ENCODE results near the gene ZNF556. TPM values are rescaled to one million over a fixed set of nuclear protein-coding genes. Genes with fewer than 3 reads are reported as not detected.

Gene ZNF556
- under 1 TPM in 2 of 3 donors, not detected in 1; 0.15 to 0.33 TPM for total RNA-seq

- Histone ChIP-seq H3K4me3 (peak within 1 kb of the TSS in 2 of 3 donors; percentile 25 to 37), H3K27me3 (no peaks in the 10 kb centered on the region), H3K27ac (no peak within 1 kb of the TSS), H3K9me3 (no peaks in the 10 kb centered on the region), H3K36me3 (no peaks in the 10 kb centered on the region), H3K4me1 (no peaks in the 10 kb centered on the region)
- DNase-seq (ENCODE audit: low spot score in 2 of 2), result no peak
- intact Hi-C loops (cut with DNase I; ENCODE audit: low total_unique reads), result no loop called here
- no peak for TF ChIP-seq POLR2AphosphoS5 (IDR thresholded peaks at IDR 0.05)
- no peak for TF ChIP-seq POLR2A (IDR thresholded peaks at IDR 0.05)
- TF ChIP-seq CTCF (IDR thresholded peaks at IDR 0.05), result no peak
Observed at GRCh38 chr19:2867025-2867991, at the start of gene ZNF556. Gene ZNF556 (plus strand): TSS chr19:2867335. CDS start chr19:2867422, 87 bp downstream.

- TF ChIP-seq POLR2AphosphoS5 (IDR thresholded peaks at IDR 0.05), result peak; percentile 15 to 66 (median 56)
- no peak for TF ChIP-seq POLR2A (IDR thresholded peaks at IDR 0.05)
- peak; percentile 93 to 96 (median 96) for TF ChIP-seq CTCF (IDR thresholded peaks at IDR 0.05)
- Histone ChIP-seq H3K36me3 (no peaks in the 10 kb centered on the region), H3K27me3 (no peaks in the 10 kb centered on the region), H3K27ac (peak within 1 kb of the TSS; percentile 71 to 76), H3K9me3 (no peaks in the 10 kb centered on the region), H3K4me3 (peak within 1 kb of the TSS; percentile 70 to 93 (median 92)), H3K4me1 (no peaks in the 10 kb centered on the region)
- DNase-seq (ENCODE audit: low spot score in 2 of 2), result peak; percentile 95 to 98
- intact Hi-C loops (cut with DNase I; ENCODE audit: low total_unique reads), result loop anchor here (5.0 kb wide), 1 partner anchor 458 kb away; no protein-coding TSS in a partner anchor
Observed at GRCh38 chr19:2819540-2820111, 47.5 kb upstream of the ZNF556 start, which contains the start of gene ZNF554. Gene ZNF554 (plus strand): TSS chr19:2819868. CDS start chr19:2820072, 204 bp downstream.

GRCh38 chr19:2820112-2820702, 46.9 kb upstream of the ZNF556 start:
- Histone ChIP-seq H3K36me3 (no peaks in the 10 kb centered on the region), H3K27ac (peak overlapping the region; percentile 71 to 76), H3K27me3 (no peaks in the 10 kb centered on the region), H3K9me3 (no peaks in the 10 kb centered on the region), H3K4me3 (peak overlapping the region; percentile 70 to 93 (median 92)), H3K4me1 (no peaks in the 10 kb centered on the region)
- DNase-seq (ENCODE audit: low spot score in 2 of 2), result no peak
- intact Hi-C loops (cut with DNase I; ENCODE audit: low total_unique reads), result no loop called here
- TF ChIP-seq CTCF (IDR thresholded peaks at IDR 0.05) (no peak), POLR2A (IDR thresholded peaks at IDR 0.05) (no peak), POLR2AphosphoS5 (IDR thresholded peaks at IDR 0.05) (no peak)

GRCh38 chr19:2822846-2823245, 44.3 kb upstream of the ZNF556 start:
- Histone ChIP-seq H3K9me3 (peaks cover 0 to under 1% of the 10 kb centered on the region in 2 donors), H3K36me3 (no peaks in the 10 kb centered on the region), H3K27ac (no peak overlapping the region), H3K27me3 (no peaks in the 10 kb centered on the region), H3K4me1 (no peaks in the 10 kb centered on the region), H3K4me3 (no peak overlapping the region)
- TF ChIP-seq CTCF (IDR thresholded peaks at IDR 0.05) (no peak), POLR2AphosphoS5 (IDR thresholded peaks at IDR 0.05) (no peak), POLR2A (IDR thresholded peaks at IDR 0.05) (no peak)
- intact Hi-C loops (cut with DNase I; ENCODE audit: low total_unique reads), result no loop called here
- DNase-seq (ENCODE audit: low spot score in 2 of 2), result no peak

Measured in breast epithelium (tissue), 4 donors.